ENCODE results near the gene FHAD1.
A peak's percentile ranks its signal among the peaks of the same experiment; 100 is the strongest.
"Not testable (repeated sequence)": the region's sequence is repeated elsewhere in the genome, so short reads cannot be mapped to it uniquely, and the experiment has no call there.

Gene FHAD1

GRCh38 chr1:15424146-15424667 is 177.2 kb downstream of the FHAD1 start:
- DNase-seq, result no peak

- DNase-seq, result no peak
Measured at GRCh38 chr1:15424981-15425380, 178.0 kb downstream of the FHAD1 start.

GRCh38 chr1:15425521-15425920 is 178.5 kb downstream of the FHAD1 start:
- DNase-seq, result no peak

DNA sequence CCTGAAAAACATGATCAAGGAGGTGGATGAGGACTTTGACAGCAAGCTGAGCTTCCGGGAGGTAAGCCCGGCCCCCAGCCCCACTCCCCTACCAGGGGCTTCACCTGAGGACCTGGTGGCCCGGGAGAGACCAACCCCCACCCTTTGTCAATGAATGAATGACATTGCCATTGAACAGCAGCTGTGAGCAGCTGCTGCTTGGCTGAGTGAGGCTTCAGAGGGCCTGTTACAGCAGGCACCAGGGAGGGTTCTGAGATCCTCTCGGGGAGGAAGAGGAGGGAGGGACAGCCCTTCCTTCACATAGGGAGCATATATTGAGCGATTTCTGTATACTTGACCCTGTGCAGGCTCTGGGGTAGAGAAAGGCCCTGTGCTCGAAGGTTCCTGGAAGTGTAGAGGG is 178.9 kb downstream of the FHAD1 start:
- DNase-seq, result no peak

DNA sequence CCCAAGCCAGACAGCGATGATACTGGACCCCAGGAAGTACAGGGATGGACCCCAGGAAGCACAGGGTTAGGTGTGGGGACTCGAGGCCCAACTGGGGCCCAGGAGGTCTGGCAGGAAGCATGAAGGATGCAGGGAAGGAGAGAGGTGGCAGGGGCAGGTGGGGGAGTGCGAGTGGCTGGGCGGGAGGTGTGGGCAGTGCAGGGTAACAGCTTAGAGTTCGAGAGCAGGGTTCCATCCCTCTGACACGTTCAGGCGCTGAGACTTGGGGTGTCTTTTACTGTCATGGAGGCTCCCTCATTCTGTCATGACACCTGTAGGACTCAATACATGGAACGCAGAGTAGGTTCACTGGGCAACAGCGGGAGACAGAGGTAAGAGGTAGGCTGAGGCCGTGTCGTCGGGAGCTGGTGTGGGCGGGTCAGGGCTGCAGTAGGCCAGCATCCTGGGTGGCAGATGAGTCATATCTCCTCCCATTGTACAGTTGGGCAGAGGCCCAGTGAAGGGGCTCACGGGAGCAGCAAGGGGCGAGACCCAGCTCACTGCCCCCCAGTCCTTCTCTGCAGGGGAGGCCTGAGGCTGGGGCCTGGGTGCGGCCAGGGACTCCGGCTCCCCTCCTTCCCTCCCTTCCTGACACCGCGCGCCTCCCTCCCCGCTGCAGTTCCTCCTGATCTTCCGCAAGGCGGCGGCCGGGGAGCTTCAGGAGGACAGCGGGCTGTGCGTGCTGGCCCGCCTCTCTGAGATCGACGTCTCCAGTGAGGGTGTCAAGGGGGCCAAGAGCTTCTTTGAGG is 179.7 kb downstream of the FHAD1 start:
- DNase-seq, result peak in 1 of 2 experiments; percentile 6

GRCh38 chr1:15427280-15427666 is 180.2 kb downstream of the FHAD1 start:
- DNase-seq, result no peak

GRCh38 chr1:15428252-15428651 is 181.2 kb downstream of the FHAD1 start:
- DNase-seq, result not testable (repeated sequence)

- no peak for DNase-seq
Measured at GRCh38 chr1:15428815-15429435, 181.9 kb downstream of the FHAD1 start.

- no peak for DNase-seq
Measured at GRCh38 chr1:15429701-15430149, 182.7 kb downstream of the FHAD1 start.

GRCh38 chr1:15430787-15431570 is 184.0 kb downstream of the FHAD1 start:
- DNase-seq, result peak in 1 of 2 experiments; percentile 17

DNA sequence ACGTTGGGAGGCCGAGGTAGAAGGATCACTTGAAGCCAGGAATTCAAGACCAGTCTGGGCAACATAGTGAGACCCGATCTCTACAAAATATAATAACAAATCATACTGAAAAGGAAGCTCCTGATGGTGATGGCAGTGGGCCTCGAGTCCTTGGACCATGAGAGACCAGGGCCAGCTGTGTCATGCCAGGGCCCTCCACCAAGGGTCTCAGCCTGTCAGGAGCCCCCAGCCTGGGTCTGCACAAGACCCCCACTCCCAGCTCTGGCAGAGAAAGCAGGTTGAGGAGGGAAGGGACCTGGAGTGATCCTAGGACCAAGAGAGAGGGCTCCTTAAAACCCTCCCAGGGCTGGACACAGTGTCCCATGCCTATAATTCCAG is 184.5 kb downstream of the FHAD1 start:
- DNase-seq, result no peak

GRCh38 chr1:15432324-15432723 is 185.3 kb downstream of the FHAD1 start:
- DNase-seq, result no peak

GRCh38 chr1:15433471-15433870 is 186.4 kb downstream of the FHAD1 start:
- DNase-seq, result no peak

DNA sequence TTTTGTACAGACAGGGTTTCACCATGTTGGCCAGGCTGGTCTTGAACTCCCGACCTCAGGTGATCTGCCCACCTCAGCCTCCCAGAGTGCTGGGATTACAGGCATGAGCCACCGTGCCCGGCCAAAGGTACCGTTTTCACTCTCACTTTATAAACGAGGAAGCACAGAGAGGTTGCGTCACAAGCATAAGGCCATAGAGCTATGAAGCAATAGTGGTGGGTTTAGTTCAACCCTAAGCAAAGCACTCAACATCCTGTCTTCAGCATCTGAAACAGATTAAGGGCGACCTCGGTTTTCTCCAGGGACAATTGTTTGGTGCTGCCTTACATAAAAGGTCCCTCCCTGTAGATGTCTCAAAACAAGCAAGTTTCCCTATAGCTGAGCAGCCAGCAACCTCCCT is 187.7 kb downstream of the FHAD1 start:
- not testable (repeated sequence) for DNase-seq

GRCh38 chr1:15435239-15436077 is 188.4 kb downstream of the FHAD1 start:
- DNase-seq, result no peak

DNA sequence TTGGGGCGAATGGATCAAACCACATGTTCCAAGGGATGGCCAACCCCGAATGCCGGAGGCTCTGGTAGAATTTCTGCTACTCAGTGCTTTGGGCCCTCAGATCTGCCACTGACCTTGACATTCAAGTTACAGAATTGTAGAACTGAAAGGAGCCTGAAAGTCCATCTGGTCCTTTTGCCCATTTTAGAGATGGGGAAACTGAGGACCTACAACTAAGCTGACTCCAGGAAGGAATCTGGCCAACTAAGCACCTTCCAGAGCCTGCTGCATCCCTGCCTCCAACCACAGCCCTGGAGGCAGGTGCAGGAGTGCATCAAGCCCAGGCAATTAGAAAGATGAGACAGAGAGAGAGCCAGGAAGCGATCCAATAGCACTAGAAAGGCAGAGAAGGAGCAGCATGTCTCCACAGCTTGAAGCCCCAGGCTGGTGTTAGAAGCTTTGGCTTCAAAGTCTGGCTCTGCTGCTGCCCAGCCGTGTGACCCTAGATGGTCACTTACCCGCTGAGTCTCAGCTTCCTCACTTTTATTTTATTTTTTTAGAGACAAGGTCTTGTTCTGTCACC is 189.9 kb downstream of the FHAD1 start:
- no peak for DNase-seq

- DNase-seq, result no peak
Measured at GRCh38 chr1:15439325-15439724, 192.3 kb downstream of the FHAD1 start.

GRCh38 chr1:15440357-15440756 is 193.3 kb downstream of the FHAD1 start:
- no peak for DNase-seq

DNA sequence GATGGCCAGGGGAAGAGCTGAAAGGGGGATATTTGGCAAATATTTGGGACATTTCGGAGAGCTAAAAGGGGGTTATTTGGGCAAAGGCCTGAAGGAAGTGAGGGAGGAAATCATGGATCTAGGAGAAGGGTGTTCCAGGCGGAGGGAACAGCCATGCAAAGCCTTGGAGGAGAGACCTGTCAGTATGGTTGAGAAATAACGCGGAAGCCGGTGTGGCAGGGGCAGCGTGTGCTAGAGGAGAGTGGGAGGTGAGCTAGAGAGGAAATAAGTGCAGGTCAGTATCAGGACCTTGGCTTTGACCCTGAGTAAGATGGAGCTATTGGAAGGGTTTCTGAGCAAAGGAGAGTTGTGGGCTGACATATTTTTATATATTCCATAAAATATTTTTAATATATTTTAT is 194.2 kb downstream of the FHAD1 start:
- no peak for DNase-seq

DNA sequence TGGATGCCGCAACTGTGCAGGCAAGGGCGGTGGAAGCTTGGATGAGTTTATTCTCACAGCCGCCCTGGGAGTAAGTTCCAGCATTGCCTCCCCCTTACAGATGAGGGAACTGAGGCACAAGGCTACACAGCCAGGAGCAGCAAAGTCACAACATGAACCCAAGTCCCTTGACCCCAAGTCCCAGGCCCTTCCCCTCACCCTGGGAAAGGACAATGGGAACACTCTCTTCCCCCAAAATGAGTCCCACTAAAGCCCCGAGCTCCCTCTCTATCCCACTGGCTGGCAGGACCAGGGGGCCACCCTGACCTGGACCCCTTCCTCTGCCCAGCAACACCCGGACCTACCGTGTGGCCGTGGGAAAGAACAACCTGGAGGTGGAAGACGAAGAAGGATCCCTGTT is 195.1 kb downstream of the FHAD1 start:
- no peak for DNase-seq

- no peak for DNase-seq
Measured at GRCh38 chr1:15442759-15443158, 195.7 kb downstream of the FHAD1 start.

- DNase-seq, result no peak
Measured at GRCh38 chr1:15443281-15443680, 196.3 kb downstream of the FHAD1 start.
